B cell (primary cell): ENCODE measurements around the gene MYOC. TPM values are rescaled to one million over a fixed set of nuclear protein-coding genes. Genes with fewer than 3 reads are reported as not detected.

Source experiments
- ATAC-seq: fragments of 200-7000 bp; cut with Tn5 transposase; one replicate; pipeline ENCODE4 v1.10.0; 2021; ENCODE audit warnings: low read depth, mild to moderate bottlenecking, moderate number of reproducible peaks, moderate library complexity
- CTCF ChIA-PET: fragments of 350-600 bp; sonication (Branson Sonifier 250); formaldehyde crosslinking; loops from one replicate; lab custom pipeline; 2021; ENCODE audit warnings: antibody characterized with exemption, inconsistent platforms; lab: Charles Lee
- POLR2A ChIA-PET: fragments of 350-600 bp; sonication (Branson Sonifier 250); formaldehyde crosslinking; loops from one replicate; lab custom pipeline; 2021; ENCODE audit warnings: antibody characterized with exemption; lab: Charles Lee
- DNase-seq: peaks from one replicate; pipeline ENCODE4 v3.0.0; 2013
- H2AFZ ChIP-seq: 2 replicates; pipeline ENCODE4 v1.6.1; 2012; ENCODE audit warnings: mild to moderate bottlenecking, low read depth, low read length; ENCODE audit not compliant: insufficient read depth, poor library complexity, severe bottlenecking
- H3K27ac ChIP-seq, 2 donors: 1 replicate in 1 of 2; 2 replicates in 1 of 2; pipeline ENCODE4 v1.5.1; 2012 to 2013; ENCODE audit warnings: low read length in 2 of 2, mild to moderate bottlenecking in 2 of 2, moderate library complexity in 1 of 2
- H3K27me3 ChIP-seq, 4 experiments: fragments of 200-600 bp in 1 of 4; sonication (generic) in 1 of 4; replicated peaks in 1 of 4; 1 replicate in 2 of 4; 2 replicates in 2 of 4; pipeline versions ENCODE4 v1.6.1 to v1.7.0; 2013 to 2016; ENCODE audit warnings: low read length in 3 of 4, mild to moderate bottlenecking in 2 of 4, mixed read lengths in 1 of 4, moderate library complexity in 1 of 4; ENCODE audit not compliant: insufficient read depth in 4 of 4, control insufficient read depth in 3 of 4; ENCODE audit errors: control extremely low read depth in 1 of 4
- H3K36me3 ChIP-seq, 2 experiments: replicated peaks in 1 of 2; 1 replicate in 1 of 2; 2 replicates in 1 of 2; pipeline versions ENCODE4 v1.6.1 to v1.7.1; 2013; ENCODE audit warnings: low read length in 1 of 2; ENCODE audit not compliant: insufficient read depth in 2 of 2, control insufficient read depth in 1 of 2; ENCODE audit errors: control extremely low read depth in 1 of 2, extremely low read depth in 1 of 2
- H3K4me1 ChIP-seq, 2 donors: fragments of 200-600 bp in 1 of 2; sonication (generic) in 1 of 2; 1 replicate in 1 of 2; 2 replicates in 1 of 2; pipeline versions ENCODE4 v1.5.1 to v1.6.1; 2013 to 2017; ENCODE audit warnings: low read length in 2 of 2; ENCODE audit not compliant: control insufficient read depth in 2 of 2, insufficient read depth in 2 of 2
- H3K4me2 ChIP-seq: replicated peaks from 2 replicates; pipeline ENCODE3; 2012; ENCODE audit warnings: mild to moderate bottlenecking, low read depth, low read length; ENCODE audit not compliant: poor library complexity, severe bottlenecking
- H3K4me3 ChIP-seq, 5 experiments: fragments of 200-600 bp in 1 of 5; sonication (generic) in 1 of 5; 1 replicate in 3 of 5; 2 replicates in 2 of 5; pipeline versions ENCODE4 v1.5.1 to v1.7.0; 2011 to 2016; ENCODE audit warnings: low read length in 4 of 5, mild to moderate bottlenecking in 4 of 5, low read depth in 2 of 5, control low read depth in 1 of 5, moderate library complexity in 1 of 5; ENCODE audit not compliant: insufficient read depth in 1 of 5; ENCODE audit errors: control extremely low read depth in 1 of 5, extremely low read depth in 1 of 5
- H3K79me2 ChIP-seq: fragments of 200-600 bp; sonication (generic); one replicate; pipeline ENCODE4 v1.6.0; 2016; ENCODE audit warnings: low read length; ENCODE audit not compliant: control insufficient read depth, insufficient read depth
- H3K9ac ChIP-seq: fragments of 200-600 bp; sonication (generic); 2 replicates; pipeline ENCODE4 v1.6.1; 2017; ENCODE audit warnings: mild to moderate bottlenecking, low read length, moderate library complexity
- H3K9me3 ChIP-seq, 3 donors: one replicate each; pipeline versions ENCODE4 v1.6.1 to v1.7.1; 2013; ENCODE audit warnings: low read length in 2 of 3; ENCODE audit not compliant: control insufficient read depth in 2 of 3, insufficient read depth in 1 of 3; ENCODE audit errors: control extremely low read depth in 1 of 3
- H4K20me1 ChIP-seq: 2 replicates; pipeline ENCODE4 v1.6.0; 2012; ENCODE audit warnings: mild to moderate bottlenecking, low read length; ENCODE audit not compliant: insufficient read depth, control insufficient read depth, poor library complexity, severe bottlenecking
- H3K27ac Mint-ChIP-seq: one replicate; pipeline ENCODE4 v1.8.0; 2021; ENCODE audit warnings: mixed read lengths
- H3K27me3 Mint-ChIP-seq: one replicate; pipeline ENCODE4 v1.8.0; 2021; ENCODE audit warnings: mixed read lengths
- H3K4me1 Mint-ChIP-seq: one replicate; pipeline ENCODE4 v1.8.0; 2021; ENCODE audit warnings: mixed read lengths
- H3K4me3 Mint-ChIP-seq: one replicate; pipeline ENCODE4 v1.8.0; 2021; ENCODE audit warnings: mixed read lengths
- H3K9me3 Mint-ChIP-seq: one replicate; pipeline ENCODE4 v1.8.0; 2022; ENCODE audit warnings: mixed read lengths; ENCODE audit not compliant: insufficient read depth
- EZH2 ChIP-seq: IDR thresholded peaks from 2 replicates; pipeline ENCODE4 v1.6.1; 2012; ENCODE audit warnings: borderline replicate concordance, low read depth, mild to moderate bottlenecking, moderate library complexity, low read length; ENCODE audit not compliant: insufficient read depth, poor library complexity, severe bottlenecking
- WGBS: methylation state at CpG from one replicate; pipeline ENCODE4 v1.1.5; 2013; ENCODE audit warnings: missing lambda C conversion rate; ENCODE audit not compliant: insufficient coverage; 5-methylcytosine and 5-hydroxymethylcytosine counted together
- intact Hi-C: fragments of 100-400 bp; cut with micrococcal nuclease; formaldehyde crosslinking; loops from one replicate; pipeline ENCODE4 v1.10.0; 2022
- polyA plus RNA-seq: library from polyadenylated mRNA; depleted of rRNA; stranded (reverse); fragments of >200 nt; gene quantifications from 2 replicates; pipeline ENCODE4 v1.2.3, GENCODE V29; 2012
- total RNA-seq, 2 donors: library from RNA; stranded (reverse); fragments of 120-200 nt in 1 of 2; gene quantifications; 1 replicate in 1 of 2; 2 replicates in 1 of 2; pipeline versions ENCODE4 v1.2.3 to v1.2.4, GENCODE V29; 2013 to 2022
- TF ChIP-seq, protein P1 (sequence below): fragments of 200-600 bp; IDR thresholded peaks from one replicate; pipeline ENCODE4 v1.8.0; 2022; ENCODE audit warnings: antibody characterized with exemption, mild to moderate bottlenecking

Gene MYOC
- total and polyA plus RNA-seq, 2 donors (not counting 1 experiment from before 2014, with no cell fraction given), result not detected

DNA sequence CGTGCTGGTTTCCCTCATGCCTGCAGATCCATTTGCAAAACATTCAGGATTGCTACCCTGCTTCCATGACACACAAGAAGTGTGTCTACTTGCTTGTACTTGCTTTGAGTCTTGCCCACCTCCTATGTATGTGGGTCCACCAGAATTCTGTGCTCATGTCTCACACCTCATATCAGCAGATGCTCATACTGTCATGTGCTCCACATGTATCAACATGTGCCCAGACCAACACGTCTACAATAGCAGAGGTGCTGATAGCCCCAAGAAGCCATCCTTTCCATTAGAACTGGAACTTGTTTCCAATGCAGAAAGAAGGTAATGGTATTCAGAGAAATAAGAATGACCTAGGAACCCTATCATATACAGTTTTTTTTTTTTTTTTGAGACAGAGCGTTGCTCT lies 27.9 kb upstream of the MYOC start:
- Histone ChIP-seq H3K27ac (no peak overlapping the region), H3K9me3 (no peaks in the 10 kb centered on the region), H3K4me2 (no peak overlapping the region), H3K4me3 (no peak overlapping the region), H3K9ac (no peak overlapping the region), H3K36me3 (no peaks in the 10 kb centered on the region), H3K79me2 (no peaks in the 10 kb centered on the region), H2AFZ (no peak overlapping the region), H3K27me3 (no peaks in the 10 kb centered on the region), H4K20me1 (no peaks in the 10 kb centered on the region), H3K4me1 (no peaks in the 10 kb centered on the region)
- no peaks in the 10 kb centered on the region for H3K9me3 Mint-ChIP-seq
- H3K27me3 Mint-ChIP-seq, result peaks cover 16% of the 10 kb centered on the region
- no peak overlapping the region for H3K27ac Mint-ChIP-seq
- ChIA-PET CTCF (no interaction called here), POLR2A (no interaction called here)
- ATAC-seq, result no peak
- TF ChIP-seq, protein P1, sequence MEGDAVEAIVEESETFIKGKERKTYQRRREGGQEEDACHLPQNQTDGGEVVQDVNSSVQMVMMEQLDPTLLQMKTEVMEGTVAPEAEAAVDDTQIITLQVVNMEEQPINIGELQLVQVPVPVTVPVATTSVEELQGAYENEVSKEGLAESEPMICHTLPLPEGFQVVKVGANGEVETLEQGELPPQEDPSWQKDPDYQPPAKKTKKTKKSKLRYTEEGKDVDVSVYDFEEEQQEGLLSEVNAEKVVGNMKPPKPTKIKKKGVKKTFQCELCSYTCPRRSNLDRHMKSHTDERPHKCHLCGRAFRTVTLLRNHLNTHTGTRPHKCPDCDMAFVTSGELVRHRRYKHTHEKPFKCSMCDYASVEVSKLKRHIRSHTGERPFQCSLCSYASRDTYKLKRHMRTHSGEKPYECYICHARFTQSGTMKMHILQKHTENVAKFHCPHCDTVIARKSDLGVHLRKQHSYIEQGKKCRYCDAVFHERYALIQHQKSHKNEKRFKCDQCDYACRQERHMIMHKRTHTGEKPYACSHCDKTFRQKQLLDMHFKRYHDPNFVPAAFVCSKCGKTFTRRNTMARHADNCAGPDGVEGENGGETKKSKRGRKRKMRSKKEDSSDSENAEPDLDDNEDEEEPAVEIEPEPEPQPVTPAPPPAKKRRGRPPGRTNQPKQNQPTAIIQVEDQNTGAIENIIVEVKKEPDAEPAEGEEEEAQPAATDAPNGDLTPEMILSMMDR, result no peak
- TF ChIP-seq EZH2, result no peak
- no peak overlapping the region for H3K4me3 Mint-ChIP-seq
- intact Hi-C loops, result no loop called here
- no peaks in the 10 kb centered on the region for H3K4me1 Mint-ChIP-seq
- 100% methylated on average over 2 of the region's 3 CpGs for WGBS
- no peak for DNase-seq

DNA sequence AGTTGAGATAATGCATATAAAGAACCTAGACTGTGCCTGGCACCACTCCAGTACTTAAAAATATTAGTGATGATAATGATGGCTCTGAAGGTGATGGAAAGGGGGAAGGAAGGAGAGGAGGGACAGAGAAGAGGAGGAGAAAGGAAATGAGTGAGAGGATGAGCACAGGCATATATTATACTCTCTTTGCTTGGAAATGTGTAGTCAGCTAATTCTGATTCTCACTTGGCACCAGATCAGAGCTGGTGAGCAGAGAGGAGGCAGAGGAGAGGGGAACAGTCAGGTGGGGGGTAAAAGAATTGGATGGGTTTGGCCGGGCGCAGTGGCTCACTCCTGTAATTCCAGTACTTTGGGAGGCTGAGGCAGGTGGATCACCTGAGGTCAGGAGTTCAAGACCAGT lies 24.3 kb upstream of the MYOC start:
- WGBS, result 100% methylated on average over 2 of the region's 2 CpGs
- ATAC-seq, result no peak
- H3K9me3 Mint-ChIP-seq, result no peaks in the 10 kb centered on the region

More for the DNA sequence above, 24.3 kb upstream of the MYOC start:
- CTCF ChIA-PET, result no interaction called here
- Histone ChIP-seq H3K79me2 (no peaks in the 10 kb centered on the region), H4K20me1 (no peaks in the 10 kb centered on the region), H3K27me3 (no peaks in the 10 kb centered on the region), H3K4me1 (no peaks in the 10 kb centered on the region), H3K4me3 (no peak overlapping the region), H2AFZ (no peak overlapping the region), H3K36me3 (no peaks in the 10 kb centered on the region), H3K4me2 (no peak overlapping the region), H3K9ac (no peak overlapping the region), H3K27ac (no peak overlapping the region), H3K9me3 (no peaks in the 10 kb centered on the region)
- Mint-ChIP-seq H3K27me3 (peaks cover 17% of the 10 kb centered on the region), H3K27ac (no peak overlapping the region), H3K4me1 (no peaks in the 10 kb centered on the region), H3K4me3 (no peak overlapping the region)
- no peak for DNase-seq
- TF ChIP-seq EZH2, result no peak
- TF ChIP-seq, protein P1, result no peak
- POLR2A ChIA-PET, result no interaction called here
- intact Hi-C loops, result no loop called here
